NCI-H187 (cell line): Measurements from ENCODE around the gene NPAS2.

Source experiments
- DNase-seq, 2 experiments: peaks; one replicate each; lab custom pipeline; 2025; lab: John Stamatoyannopoulos, UW

The NPAS2 gene, protein sequence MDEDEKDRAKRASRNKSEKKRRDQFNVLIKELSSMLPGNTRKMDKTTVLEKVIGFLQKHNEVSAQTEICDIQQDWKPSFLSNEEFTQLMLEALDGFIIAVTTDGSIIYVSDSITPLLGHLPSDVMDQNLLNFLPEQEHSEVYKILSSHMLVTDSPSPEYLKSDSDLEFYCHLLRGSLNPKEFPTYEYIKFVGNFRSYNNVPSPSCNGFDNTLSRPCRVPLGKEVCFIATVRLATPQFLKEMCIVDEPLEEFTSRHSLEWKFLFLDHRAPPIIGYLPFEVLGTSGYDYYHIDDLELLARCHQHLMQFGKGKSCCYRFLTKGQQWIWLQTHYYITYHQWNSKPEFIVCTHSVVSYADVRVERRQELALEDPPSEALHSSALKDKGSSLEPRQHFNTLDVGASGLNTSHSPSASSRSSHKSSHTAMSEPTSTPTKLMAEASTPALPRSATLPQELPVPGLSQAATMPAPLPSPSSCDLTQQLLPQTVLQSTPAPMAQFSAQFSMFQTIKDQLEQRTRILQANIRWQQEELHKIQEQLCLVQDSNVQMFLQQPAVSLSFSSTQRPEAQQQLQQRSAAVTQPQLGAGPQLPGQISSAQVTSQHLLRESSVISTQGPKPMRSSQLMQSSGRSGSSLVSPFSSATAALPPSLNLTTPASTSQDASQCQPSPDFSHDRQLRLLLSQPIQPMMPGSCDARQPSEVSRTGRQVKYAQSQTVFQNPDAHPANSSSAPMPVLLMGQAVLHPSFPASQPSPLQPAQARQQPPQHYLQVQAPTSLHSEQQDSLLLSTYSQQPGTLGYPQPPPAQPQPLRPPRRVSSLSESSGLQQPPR

DNA sequence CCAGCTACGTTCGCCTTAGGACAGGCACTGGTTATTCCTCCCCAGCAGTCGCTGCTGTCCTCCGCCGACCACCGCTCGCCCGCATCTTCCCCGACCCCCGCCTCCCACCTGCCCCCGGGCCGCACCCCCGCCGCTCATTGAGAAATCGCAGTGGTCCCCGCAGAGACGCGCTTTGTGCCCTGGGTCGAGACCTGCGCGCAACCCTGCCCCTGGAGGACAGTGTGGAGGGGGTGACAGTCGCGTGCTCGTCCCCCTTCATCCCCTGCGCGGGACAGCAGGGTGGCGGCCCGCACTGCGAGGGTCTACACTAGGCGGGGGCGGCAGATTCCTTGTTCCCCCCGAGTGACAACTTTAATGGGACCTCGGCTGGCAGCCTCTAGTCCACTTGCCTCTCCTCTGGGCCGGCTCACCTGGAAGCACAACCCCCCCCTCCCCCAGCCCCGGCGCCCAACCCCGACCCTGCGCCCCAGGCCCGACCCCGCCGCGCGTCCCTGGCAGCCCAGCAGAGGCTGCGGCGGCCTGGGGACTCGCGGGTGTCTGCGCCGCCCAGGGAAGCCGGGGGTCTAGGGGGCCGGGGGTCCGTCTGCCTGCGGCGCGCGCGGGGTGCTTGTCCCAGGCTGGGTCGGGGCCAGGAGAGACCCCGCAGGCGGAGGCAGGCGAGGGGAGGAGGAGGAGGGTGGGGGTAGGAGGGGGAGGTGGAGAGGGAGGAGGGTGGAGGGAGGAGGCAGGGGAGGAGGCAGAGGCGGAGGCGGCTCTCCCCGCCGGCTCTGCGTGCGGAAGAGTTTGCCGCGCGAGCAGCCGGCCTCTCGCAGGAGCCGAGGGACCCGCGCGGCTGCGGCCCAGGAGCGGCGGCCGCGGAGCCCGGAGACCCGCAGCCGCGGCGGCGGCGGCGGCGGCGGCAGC lies at the start of gene NPAS2:
Gene NPAS2, plus strand, starts transcription at position 770 of the 903 bp plus-strand sequence. CDS start 84,616 bp downstream, outside the sequence.
- no peak for DNase-seq

GRCh38 chr2:100771125-100771524 lies 48.8 kb upstream of the NPAS2 start:
- no peak for DNase-seq

DNA sequence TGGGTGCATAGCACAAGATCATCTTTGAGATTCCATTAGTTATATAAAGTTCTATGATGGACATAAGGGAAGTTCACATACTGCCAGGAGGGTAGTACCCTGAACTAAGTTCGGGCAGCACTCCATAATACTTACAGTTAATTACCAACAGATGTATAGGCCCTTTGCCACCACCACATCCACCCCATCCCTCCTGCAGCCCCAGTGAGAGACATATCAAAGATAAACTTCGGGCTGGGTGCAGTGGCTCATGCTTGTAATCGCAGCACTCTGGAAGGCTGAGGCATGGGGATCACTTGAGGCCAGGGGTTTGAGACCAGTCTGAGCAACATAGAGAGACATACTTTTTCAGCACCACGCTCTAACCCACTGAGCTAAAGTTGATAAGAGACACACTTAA lies 46.4 kb upstream of the NPAS2 start:
- no peak for DNase-seq

DNA sequence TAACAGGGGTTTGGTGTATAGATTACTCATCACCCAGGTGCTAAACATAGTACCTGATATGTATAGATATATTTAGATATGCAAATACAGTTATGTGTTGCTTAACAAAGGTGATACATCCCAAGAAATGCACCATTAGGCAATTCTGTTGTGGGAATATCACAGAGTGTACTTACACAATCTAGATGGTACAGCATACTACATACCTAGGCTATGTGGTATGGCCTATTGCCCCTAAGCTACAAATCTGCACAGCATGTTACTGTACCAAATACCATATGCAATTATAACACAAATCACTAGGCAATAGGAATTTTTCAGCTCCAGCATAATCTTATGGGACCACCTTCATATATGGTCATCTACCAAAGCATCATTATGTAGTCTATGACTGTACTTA lies 43.5 kb upstream of the NPAS2 start:
- DNase-seq, result no peak

DNA sequence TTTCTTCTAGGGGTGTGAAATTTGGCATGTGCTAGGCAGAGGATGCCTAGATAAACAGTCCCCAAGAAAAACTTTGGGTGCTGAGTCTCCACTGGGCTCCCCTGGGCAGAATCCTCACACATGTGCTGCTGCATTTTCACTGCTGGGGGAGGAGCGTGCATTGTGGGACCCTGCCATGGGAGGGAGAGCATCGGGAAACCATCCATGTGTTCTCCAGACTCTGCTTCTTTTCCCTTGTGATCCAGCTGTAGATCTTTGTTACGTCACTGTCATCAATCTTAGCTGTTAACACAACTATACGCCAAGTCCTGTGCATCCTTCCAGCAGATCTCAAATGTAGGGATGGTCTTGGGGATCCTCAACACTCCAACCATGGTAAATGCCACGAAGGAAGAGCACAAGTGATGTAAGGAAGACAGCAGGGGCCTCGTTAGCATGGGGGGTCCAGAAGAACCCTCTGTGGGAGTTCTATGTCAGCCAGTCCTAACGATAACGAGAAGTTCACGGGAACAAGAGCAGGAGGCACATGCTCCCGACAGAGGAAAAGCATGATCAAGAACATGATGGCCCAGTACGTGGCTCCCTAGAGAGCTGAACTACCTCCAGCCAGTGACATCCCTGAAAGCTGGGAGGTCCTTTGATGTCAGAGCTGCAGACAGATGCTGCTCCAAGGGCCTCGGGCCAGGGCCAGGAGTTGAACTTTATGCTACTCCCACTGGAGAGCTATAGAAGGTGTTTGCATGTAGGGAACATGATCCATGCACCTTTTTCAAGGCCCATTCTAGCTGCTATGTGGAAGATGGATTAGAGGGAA lies 41.1 kb upstream of the NPAS2 start:
- no peak for DNase-seq

DNA sequence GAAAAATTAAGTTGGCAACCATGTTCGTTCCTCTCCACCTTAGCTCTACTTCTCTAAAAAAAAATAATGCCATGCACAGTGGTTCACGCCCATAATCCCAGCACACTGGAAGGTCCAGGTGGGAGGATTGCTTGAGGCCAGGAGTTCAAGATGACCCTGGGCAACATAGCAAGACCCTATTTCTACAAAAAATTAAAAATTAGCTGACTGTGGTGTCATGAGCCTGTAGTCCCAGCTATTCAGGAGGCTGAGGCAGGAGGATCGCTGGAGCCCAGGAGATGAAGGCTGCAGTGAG lies 40.1 kb upstream of the NPAS2 start:
- no peak for DNase-seq

DNA sequence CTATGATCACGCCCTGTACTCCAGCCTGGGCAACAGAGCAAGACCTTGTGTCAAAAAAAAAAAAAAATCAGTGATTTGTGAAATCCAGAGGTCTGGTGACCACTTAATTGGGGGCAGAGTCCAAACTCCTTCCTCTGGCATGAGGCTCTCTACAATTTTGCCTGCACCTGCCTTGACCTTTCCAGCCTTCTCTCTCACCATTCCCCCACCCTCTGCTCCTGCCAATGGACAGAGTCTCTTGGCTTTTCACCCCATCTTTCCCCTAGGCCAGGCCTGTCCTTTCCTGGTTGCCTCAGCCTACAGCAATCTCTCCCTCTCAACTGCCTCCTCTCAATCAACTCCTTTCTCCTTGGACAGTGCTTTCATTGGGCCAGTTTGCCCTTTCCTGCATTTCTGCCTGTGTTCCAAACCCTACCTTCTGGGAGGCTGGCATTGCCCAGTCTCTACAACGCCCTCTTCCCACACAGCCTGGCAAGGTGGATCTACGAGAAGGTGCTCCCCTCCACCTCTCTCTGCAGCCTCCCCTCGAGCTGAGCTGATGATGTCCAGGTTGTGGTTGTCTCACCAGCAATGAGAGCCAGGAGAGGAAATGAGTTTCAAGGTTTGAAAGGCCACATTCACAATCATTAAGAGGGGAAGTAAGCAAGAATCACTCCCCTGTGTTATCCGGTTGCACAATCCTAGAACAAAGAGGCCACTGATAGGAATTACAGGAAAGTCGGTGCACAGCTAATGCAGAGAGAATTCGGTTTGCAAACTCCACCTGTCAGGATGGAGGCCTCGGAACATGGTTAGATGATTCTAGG lies 39.5 kb upstream of the NPAS2 start:
- no peak for DNase-seq

- DNase-seq, result no peak
Observed at GRCh38 chr2:100781009-100781325, 39.0 kb upstream of the NPAS2 start.

DNA sequence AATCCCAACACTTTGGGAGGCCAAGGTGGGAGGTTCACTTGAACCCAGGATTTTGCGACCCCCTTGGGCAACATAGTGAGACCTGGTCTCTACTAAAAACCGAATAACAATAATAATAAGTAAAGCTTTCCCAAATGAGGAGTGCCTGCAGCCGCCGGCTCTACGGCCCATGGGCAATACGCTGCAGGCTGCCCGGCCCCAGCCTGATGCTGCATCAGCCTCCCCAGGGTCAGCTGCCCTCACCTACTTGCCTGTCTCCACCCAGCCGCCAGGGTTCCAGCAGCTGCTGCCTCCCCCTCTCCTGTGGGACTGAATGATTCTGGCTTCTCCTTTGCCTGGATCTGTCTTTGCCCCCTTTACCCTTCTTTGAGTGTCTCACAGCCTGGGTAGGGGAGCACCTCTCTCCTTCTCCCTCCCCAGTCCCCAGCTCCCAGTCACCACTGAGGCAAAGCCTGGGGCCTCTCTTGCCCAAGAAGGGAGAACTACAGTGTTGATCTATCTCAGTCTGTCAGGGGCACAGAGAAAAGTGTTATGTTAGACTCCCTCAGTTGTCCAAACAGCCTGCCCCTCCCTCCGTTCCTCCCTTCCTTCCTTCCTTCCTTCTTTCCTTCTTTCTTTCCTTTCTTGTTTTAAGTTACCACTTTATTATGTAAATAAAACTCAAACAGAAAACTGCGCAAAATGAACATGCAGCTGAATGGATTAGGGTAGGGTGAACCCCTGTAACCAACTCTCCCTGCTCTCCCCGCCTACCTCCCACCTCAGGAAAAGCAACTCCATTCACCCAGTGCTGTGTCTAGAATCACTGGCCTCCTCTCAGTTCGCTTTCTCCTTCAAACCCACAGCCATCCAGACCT lies 38.2 kb upstream of the NPAS2 start:
- DNase-seq, result no peak

- no peak for DNase-seq
Observed at GRCh38 chr2:100782380-100782878, 37.5 kb upstream of the NPAS2 start.

DNA sequence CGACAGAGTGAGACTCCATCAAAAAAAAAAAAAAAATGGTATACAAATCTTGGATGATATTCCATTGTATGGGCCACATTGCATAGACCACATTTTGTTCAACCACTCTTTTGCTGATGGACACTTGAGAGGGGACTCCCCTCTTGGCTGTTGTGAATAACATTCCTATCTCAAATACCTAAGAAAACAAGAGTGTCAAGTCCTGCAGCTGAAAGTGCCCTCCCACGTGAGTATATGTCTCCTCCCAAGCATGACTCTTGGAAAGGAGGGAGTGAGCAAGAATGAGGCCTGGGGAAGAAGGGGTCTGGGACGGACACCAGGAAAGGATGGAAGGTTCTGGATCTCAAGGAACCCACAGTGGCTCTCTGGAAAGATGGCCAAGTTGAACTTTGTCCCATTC lies 36.0 kb upstream of the NPAS2 start:
- DNase-seq, result no peak

- DNase-seq, result no peak
Observed at GRCh38 chr2:100784681-100785080, 35.3 kb upstream of the NPAS2 start.

DNA sequence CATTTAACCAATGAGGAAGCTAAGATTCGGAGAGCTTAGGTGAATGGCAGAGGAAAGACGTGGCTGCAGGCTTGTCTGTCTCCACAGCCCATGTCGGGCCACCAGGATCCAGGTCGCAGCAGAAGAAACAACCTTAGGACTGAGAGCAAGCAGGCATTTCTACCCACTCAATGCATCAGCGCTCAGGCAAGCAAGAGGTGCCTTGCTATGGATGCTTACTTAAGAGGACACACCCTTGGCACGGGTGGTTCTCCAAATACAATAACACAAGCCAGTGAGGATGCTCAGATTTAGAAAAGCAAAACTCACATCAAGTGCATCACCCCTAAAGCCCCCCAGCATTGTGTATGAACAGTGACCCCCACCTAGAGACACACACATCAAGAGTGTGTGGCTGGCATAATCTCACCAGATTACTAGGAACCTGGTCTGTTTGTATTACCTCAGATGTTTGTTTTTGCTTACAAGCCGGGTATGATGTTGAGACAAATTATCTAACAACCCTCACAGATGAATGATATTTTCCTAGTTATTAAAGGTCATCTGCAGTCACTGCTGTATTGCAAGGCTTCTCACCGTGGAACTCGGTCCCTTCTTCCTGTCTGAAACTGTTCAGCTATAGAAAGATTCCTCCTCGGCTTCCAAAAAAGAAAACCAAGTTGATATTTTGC lies 34.2 kb upstream of the NPAS2 start:
- no peak for DNase-seq

DNA sequence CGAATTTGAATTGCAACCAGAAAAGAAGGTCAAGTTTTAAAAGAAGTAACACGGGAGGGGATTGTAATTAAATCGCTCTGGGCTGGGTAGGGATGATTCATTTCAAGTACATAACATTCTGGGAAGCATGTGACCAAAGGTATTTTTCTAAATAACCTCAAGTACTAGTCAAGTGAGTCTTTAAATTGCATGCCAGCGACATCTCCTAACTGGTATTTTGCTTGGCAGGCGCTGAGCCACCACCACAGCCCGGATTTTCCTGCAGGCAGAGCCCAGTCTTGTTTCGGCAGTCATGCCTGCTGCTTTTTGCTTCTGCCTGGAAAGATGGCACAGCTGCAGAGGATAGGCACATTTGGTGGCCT lies 33.7 kb upstream of the NPAS2 start:
- DNase-seq, result no peak

- no peak for DNase-seq
Observed at GRCh38 chr2:100786985-100787384, 33.0 kb upstream of the NPAS2 start.

DNA sequence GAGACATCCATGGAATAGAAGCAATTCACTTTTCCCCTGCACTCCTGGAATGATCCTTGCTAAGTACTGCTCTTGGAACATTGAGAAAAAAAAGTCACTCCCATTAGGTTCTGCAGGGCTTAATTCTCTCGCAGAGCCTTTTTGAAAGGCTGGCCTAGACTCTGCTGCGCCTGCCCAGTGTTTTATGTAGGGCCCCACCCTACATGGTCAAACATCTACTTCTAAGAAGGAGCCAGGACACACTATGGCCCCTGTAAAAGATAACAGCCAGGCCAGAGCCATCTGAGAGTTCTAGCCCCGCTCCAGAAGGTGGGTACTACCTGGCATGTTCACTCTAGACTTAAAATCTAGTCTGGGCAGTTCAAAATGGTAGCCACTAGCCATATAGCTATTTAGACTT lies 30.6 kb upstream of the NPAS2 start:
- DNase-seq, result no peak

- no peak for DNase-seq
Observed at GRCh38 chr2:100791294-100791935, 28.5 kb upstream of the NPAS2 start.

DNA sequence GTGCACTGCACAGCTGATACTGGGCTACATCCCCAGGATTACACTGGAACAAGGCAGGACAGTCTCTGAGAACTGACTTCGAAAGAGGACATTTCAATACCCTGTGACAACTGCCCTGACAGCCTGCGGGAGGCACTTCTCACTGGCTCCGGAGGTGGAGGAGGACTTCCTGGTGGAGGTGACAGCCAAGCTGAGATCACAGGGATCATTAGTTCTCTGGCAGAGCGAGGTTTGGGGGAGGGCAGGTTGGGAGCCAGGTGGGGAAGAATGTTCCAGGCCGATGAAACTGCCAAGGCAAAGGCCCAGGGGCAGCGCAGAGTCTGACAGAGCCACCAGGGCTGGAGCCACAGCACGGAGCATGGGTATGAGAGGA lies 28.0 kb upstream of the NPAS2 start:
- no peak for DNase-seq

DNA sequence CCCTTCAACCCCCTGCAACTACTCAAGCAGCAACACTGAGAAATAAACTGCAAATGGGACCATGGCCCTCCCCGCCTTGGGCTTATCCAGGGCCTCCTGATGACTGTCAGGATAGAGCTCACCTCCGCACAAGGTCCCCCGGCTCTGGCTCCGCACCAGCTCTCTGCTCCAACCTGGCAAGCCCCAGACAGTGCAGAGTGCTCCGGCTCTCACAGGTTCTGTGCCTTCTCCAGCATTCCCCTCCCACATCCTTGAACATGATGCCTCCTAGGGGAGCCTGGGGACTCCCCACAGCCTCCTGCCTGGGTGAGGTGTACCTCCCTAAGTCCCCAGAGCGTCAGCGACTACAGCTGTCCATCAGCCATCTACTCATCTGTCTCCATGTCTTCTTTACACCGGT lies 26.7 kb upstream of the NPAS2 start:
- no peak for DNase-seq
